Measurements from ENCODE around the gene VSTM2B. TPM values are rescaled to one million over a fixed set of nuclear protein-coding genes. Genes with fewer than 3 reads are reported as not detected.

The VSTM2B gene
- total RNA-seq, 1 experiment from 2014 or later, result not detected

DNA sequence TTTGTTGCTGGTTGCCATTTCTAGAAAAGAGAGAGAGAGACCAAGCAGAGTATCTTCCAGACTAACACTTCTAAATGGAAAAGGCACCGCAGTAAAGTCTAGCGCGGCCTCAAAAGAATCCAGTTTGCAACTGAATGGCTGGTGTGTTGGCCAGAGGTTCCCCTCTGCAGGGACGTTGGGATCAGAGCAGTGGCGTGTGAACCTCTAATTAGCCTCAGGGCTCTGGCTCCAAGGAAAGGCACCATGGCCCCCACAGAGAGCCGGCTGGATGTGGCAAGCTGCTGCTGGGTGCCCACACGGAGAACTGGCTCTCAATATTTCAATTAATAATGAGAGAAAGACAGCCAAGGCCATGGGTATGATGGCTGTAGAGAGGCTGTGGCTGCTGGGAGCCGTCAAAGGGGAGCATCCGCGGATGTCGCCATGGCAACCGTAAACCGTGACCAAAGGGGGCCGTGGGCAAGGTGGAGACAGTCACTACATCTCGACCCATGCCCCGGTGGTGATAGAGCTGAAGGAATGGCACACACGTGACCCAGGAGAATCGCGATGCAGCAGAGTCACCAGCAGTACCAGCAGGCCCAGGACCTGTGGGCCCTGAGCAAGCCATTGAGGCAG is 9.5 kb downstream of the VSTM2B start:
- no peaks in the 10 kb centered on the region for H3K9me3 ChIP-seq (ENCODE audit: control insufficient read depth, insufficient read depth, low read depth, low read length)
- no peaks in the 10 kb centered on the region for H3K4me1 ChIP-seq (ENCODE audit: control insufficient read depth, insufficient read depth, low read length)
- H3K4me3 ChIP-seq (ENCODE audit: low read depth in 2 of 2, low read length in 2 of 2), result no peak overlapping the region
- TF ChIP-seq POLR2AphosphoS5 (IDR thresholded peaks at IDR 0.05; ENCODE audit: low read depth, low read length) (no peak), TCF7L2 (IDR thresholded peaks at IDR 0.05; ENCODE audit: low read depth, low read length) (no peak), SIN3A (IDR thresholded peaks at IDR 0.05; ENCODE audit: borderline replicate concordance, insufficient read depth, low read depth, low read length) (no peak)
- TF ChIP-seq, protein P1, sequence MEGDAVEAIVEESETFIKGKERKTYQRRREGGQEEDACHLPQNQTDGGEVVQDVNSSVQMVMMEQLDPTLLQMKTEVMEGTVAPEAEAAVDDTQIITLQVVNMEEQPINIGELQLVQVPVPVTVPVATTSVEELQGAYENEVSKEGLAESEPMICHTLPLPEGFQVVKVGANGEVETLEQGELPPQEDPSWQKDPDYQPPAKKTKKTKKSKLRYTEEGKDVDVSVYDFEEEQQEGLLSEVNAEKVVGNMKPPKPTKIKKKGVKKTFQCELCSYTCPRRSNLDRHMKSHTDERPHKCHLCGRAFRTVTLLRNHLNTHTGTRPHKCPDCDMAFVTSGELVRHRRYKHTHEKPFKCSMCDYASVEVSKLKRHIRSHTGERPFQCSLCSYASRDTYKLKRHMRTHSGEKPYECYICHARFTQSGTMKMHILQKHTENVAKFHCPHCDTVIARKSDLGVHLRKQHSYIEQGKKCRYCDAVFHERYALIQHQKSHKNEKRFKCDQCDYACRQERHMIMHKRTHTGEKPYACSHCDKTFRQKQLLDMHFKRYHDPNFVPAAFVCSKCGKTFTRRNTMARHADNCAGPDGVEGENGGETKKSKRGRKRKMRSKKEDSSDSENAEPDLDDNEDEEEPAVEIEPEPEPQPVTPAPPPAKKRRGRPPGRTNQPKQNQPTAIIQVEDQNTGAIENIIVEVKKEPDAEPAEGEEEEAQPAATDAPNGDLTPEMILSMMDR (IDR thresholded peaks at IDR 0.05), result no peak
- TF ChIP-seq, protein P2, sequence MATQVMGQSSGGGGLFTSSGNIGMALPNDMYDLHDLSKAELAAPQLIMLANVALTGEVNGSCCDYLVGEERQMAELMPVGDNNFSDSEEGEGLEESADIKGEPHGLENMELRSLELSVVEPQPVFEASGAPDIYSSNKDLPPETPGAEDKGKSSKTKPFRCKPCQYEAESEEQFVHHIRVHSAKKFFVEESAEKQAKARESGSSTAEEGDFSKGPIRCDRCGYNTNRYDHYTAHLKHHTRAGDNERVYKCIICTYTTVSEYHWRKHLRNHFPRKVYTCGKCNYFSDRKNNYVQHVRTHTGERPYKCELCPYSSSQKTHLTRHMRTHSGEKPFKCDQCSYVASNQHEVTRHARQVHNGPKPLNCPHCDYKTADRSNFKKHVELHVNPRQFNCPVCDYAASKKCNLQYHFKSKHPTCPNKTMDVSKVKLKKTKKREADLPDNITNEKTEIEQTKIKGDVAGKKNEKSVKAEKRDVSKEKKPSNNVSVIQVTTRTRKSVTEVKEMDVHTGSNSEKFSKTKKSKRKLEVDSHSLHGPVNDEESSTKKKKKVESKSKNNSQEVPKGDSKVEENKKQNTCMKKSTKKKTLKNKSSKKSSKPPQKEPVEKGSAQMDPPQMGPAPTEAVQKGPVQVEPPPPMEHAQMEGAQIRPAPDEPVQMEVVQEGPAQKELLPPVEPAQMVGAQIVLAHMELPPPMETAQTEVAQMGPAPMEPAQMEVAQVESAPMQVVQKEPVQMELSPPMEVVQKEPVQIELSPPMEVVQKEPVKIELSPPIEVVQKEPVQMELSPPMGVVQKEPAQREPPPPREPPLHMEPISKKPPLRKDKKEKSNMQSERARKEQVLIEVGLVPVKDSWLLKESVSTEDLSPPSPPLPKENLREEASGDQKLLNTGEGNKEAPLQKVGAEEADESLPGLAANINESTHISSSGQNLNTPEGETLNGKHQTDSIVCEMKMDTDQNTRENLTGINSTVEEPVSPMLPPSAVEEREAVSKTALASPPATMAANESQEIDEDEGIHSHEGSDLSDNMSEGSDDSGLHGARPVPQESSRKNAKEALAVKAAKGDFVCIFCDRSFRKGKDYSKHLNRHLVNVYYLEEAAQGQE (IDR thresholded peaks at IDR 0.05; ENCODE audit: insufficient read depth in 1 of 2, low read depth in 2 of 2, low read length in 1 of 2), result no peak
- BruUV-seq (replicated peaks), result no TSS peak
- no peak for ATAC-seq
- ChIA-PET POLR2A (no interaction called here), CTCF (no interaction called here)
- H3K27me3 ChIP-seq (ENCODE audit: control insufficient read depth, insufficient read depth, low read length), result peaks cover 6% of the 10 kb centered on the region
- in situ Hi-C loops (cut with HindIII; ENCODE audit: low pct_unique_long_range_greater_than_20kb, low sequenced_read_pairs) (no loop called here), intact Hi-C loops (cut with micrococcal nuclease; ENCODE audit: unreplicated experiment) (no loop called here)
- H3K27ac ChIP-seq (ENCODE audit: low read length), result no peak overlapping the region
- no peaks in the 10 kb centered on the region for H3K36me3 ChIP-seq (ENCODE audit: control insufficient read depth, insufficient read depth, low read length)
- DNase-seq (ENCODE audit: low read depth, low spot score), result no peak

DNA sequence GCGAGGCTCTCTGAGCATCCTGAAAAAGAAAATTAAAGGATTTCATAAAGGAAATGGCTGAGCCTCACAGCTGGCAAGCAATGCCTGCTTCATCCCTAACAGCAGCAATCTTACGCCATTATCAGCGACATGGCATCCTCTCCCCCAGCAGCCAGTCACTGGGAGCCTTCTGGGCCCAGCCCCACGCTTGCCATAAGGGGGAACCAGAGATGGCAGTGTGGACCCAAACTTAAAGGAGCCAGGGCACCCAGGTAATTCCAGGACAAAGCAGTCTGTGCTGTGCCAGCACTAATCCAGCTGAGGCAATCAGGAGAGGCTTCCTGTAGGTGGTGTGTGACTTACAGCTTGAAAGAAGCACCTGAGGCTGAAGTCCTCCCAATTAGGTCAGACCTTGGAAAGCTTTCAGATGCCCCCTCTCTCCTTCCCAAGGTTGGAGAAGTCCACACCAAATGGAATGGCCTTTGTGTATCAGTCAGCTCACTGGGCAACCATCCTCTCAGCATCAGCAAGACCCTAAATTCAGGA is 10.3 kb downstream of the VSTM2B start:
- ChIA-PET CTCF (no interaction called here), POLR2A (no interaction called here)
- DNase-seq (ENCODE audit: low read depth, low spot score) (no peak), ATAC-seq (no peak)
- Histone ChIP-seq H3K4me1 (ENCODE audit: control insufficient read depth, insufficient read depth, low read length) (no peaks in the 10 kb centered on the region), H3K9me3 (ENCODE audit: control insufficient read depth, insufficient read depth, low read depth, low read length) (no peaks in the 10 kb centered on the region), H3K27ac (ENCODE audit: low read length) (no peak overlapping the region), H3K36me3 (ENCODE audit: control insufficient read depth, insufficient read depth, low read length) (no peaks in the 10 kb centered on the region), H3K27me3 (ENCODE audit: control insufficient read depth, insufficient read depth, low read length) (peaks cover 6% of the 10 kb centered on the region), H3K4me3 (ENCODE audit: low read depth in 2 of 2, low read length in 2 of 2) (no peak overlapping the region)
- intact Hi-C loops (cut with micrococcal nuclease; ENCODE audit: unreplicated experiment), result no loop called here
- in situ Hi-C loops (cut with HindIII; ENCODE audit: low pct_unique_long_range_greater_than_20kb, low sequenced_read_pairs), result no loop called here
- TF ChIP-seq, protein P1 (IDR thresholded peaks at IDR 0.05), result no peak
- TF ChIP-seq TCF7L2 (IDR thresholded peaks at IDR 0.05; ENCODE audit: low read depth, low read length) (no peak), POLR2AphosphoS5 (IDR thresholded peaks at IDR 0.05; ENCODE audit: low read depth, low read length) (no peak), SIN3A (IDR thresholded peaks at IDR 0.05; ENCODE audit: borderline replicate concordance, insufficient read depth, low read depth, low read length) (no peak)
- TF ChIP-seq, protein P2 (IDR thresholded peaks at IDR 0.05; ENCODE audit: insufficient read depth in 1 of 2, low read depth in 2 of 2, low read length in 1 of 2), result no peak
- no TSS peak for BruUV-seq (replicated peaks)
